H1 (cell line): ENCODE results near the gene C8B. TPM values are rescaled to one million over a fixed set of nuclear protein-coding genes. Genes with fewer than 3 reads are reported as not detected.

Experiments used
- CBX8 ChIP-seq: fragments of 300-800, 300-1000 bp; sonication (generic); IDR thresholded peaks from 2 replicates; pipeline ENCODE4 v1.7.1; 2016; ENCODE audit warnings: low read depth, low read length, borderline replicate concordance
- FOSL1 ChIP-seq: IDR thresholded peaks from 2 replicates; pipeline ENCODE4 v1.6.1; 2011; ENCODE audit warnings: mild to moderate bottlenecking, low read depth, low read length, moderate library complexity; ENCODE audit not compliant: insufficient read depth
- RFX5 ChIP-seq: IDR thresholded peaks from 2 replicates; pipeline ENCODE4 v1.6.1; 2011; ENCODE audit warnings: low read depth, low read length, improper control_type of control experiment, borderline replicate concordance
- TEAD4 ChIP-seq: IDR thresholded peaks from 2 replicates; pipeline ENCODE4 v1.6.1; 2012; ENCODE audit warnings: low read depth, low read length, inconsistent platforms, mixed read lengths
- polyA plus RNA-seq, 7 experiments: library from polyadenylated mRNA; depleted of rRNA in 3 of 7; stranded (reverse) in 5 of 7; unstranded in 2 of 7; fragments of >200 nt in 5 of 7; fragments of 200-250 nt in 2 of 7; gene quantifications; 1 replicate in 5 of 7; 2 replicates in 1 of 7; 4 replicates in 1 of 7; pipeline versions ENCODE4 v1.2.1 to v1.2.3, GENCODE V29; 2011 to 2013; ENCODE audit warnings: missing spikeins in 2 of 7, mixed read lengths in 2 of 7
- total RNA-seq: library from RNA; stranded (reverse); fragmentation: NEBNext Ultra II Directional; extraction: Animal tissue kit (Norgen Biotek cat#: 25700); gene quantifications from 2 replicates; pipeline ENCODE4 v1.2.1, GENCODE V29; 2021
- TF ChIP-seq, protein P1 (sequence below): IDR thresholded peaks from 2 replicates; pipeline ENCODE4 v1.6.1; 2011; ENCODE audit warnings: low read depth, mild to moderate bottlenecking, low read length; ENCODE audit not compliant: insufficient read depth
- TF ChIP-seq, protein P2 (sequence below): IDR thresholded peaks from 2 replicates; pipeline ENCODE4 v1.6.1; 2012; ENCODE audit warnings: inconsistent platforms

C8B gene
- total and polyA plus RNA-seq, 2 of the 8 experiments (the other 6 are each of a cell fraction or from before 2014, with no cell fraction given), result not detected

DNA sequence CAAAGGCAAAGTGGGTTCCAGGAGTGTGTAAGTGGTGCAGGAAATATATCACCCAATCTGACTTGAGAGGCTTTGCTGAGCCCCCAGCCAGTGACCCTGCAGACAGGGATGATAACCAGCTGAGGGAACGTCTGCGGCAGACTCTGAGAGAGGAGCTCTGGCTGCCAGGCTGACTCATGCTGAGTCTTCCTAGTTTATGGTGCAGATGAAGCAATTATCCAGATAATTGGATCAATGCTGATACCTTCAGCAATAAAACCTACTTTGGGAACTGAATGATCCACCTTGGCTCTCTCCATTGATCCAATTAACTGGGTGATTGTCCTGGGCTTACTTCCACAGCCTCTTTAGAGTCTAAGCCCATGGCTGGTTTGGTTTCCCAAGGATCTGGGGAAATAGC is 7.3 kb downstream of the C8B start (continued):
- TF ChIP-seq FOSL1 (no peak), TEAD4 (no peak), RFX5 (no peak), CBX8 (no peak)
- TF ChIP-seq, protein P1, sequence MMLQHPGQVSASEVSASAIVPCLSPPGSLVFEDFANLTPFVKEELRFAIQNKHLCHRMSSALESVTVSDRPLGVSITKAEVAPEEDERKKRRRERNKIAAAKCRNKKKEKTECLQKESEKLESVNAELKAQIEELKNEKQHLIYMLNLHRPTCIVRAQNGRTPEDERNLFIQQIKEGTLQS, result no peak
- TF ChIP-seq, protein P2, sequence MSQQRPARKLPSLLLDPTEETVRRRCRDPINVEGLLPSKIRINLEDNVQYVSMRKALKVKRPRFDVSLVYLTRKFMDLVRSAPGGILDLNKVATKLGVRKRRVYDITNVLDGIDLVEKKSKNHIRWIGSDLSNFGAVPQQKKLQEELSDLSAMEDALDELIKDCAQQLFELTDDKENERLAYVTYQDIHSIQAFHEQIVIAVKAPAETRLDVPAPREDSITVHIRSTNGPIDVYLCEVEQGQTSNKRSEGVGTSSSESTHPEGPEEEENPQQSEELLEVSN, result no peak
- TF ChIP-seq, all 59 proteins: peak for 0
